Activated naive CD8-positive, alpha-beta T cell treated with anti-CD3 and anti-CD28 coated beads, Interleukin-2, amount 50 U/mL, for 16 hours (primary cell): ENCODE results near the gene NARF.
A peak's percentile ranks its signal among the peaks of the same experiment; 100 is the strongest.
"Not testable (repeated sequence)": the region's sequence is repeated elsewhere in the genome, so short reads cannot be mapped to it uniquely, and the experiment has no call there.

ENCODE experiments used
- DNase-seq: peaks from one replicate; pipeline ENCODE4 v3.0.0-alpha.2; 2020; ENCODE audit warnings: low read depth, low spot score

The NARF gene

DNA sequence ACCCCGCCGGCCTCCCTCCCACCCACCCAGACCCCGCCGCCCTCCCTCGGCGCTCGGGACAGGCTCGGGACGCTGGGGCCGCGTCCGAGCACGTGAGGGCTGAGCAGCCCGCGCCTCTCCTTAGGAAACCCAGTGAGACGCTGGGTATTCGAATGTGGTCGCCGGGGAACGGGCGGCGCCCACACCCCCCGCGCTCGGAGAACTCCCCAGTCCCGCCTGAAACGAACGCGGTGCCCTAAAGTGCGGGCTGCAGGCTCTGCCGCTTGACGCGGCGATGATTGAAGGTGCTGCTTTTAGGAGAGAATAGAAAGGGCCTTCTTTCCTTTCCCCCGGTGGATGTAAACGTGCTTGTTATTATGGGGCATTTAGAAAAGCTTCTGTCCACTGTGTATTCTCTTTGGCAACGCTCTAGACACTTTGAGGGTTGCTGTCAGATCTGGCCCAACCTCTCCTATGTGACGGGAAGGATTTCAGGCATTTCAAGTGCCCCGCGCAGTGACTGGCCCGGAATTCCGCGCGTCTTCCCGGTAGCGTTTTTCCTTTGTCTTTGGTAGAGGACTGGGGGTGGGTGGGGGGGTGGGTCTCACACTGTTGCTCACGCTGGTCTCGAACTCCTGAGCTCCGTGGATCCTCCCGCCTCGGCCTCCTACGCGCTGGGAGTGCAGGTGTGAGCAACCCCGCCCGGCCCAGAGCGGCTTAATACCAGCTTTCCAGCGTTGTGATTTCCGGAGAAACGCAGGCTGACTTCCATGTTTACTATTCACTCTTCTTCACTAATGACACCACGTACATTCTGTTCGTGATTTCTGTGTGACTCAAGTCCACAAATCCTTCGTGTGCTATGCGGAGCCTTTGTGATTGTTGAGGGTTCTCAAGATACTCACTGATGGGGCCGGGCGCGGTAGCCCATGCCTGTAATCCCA is 39.2 kb downstream of the NARF start:
- no peak for DNase-seq

DNA sequence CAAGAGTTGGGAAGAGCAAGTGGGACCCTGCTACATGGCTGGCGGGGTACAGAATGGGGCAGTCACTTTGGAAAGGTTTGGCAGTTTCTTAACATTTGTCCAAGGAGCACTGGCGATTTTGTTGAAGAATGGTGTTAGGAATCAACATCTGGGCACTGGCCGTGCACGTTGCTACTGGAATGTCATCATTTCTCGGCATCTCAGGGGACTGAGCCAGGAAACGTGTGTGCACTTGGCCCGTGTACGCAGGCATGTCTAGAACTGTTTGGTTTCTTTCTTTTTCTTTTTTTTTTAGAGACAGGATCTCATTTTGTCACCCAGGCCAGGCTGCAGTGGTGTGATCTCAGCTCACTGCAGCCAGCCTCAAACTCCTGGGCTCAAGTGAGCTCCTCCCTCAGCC is 43.7 kb downstream of the NARF start:
- no peak for DNase-seq

DNA sequence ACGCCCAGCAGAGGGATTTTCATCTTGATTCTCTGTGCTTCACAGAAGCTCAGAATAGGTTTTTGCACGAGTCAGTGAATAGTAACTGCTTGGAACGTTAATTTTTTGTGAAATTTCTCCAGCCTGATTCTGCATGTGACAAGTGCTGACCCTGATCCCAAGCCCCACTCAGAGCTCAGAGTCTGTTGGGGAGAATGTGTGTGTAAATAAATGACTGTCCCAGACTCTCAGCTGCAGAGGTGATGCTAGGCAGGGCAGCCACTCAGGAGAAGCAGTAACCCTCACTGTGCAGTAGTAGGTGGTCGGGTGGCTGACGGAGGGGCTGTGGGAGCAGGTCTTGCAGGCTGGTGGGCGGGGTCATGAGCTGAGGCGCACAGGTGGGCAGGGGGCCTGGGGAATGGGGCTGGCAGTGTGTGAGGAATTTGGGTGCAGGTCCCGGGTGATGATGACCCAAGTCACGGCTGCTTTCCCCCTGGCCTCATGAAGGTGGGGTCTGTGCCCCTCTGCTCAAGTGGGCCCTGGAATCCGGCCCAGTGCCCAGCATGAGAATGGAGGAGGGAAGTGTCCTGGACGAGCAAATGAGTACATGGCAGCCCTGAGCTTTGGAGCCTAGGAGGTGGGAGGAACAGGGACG is 44.7 kb downstream of the NARF start:
- no peak for DNase-seq

DNA sequence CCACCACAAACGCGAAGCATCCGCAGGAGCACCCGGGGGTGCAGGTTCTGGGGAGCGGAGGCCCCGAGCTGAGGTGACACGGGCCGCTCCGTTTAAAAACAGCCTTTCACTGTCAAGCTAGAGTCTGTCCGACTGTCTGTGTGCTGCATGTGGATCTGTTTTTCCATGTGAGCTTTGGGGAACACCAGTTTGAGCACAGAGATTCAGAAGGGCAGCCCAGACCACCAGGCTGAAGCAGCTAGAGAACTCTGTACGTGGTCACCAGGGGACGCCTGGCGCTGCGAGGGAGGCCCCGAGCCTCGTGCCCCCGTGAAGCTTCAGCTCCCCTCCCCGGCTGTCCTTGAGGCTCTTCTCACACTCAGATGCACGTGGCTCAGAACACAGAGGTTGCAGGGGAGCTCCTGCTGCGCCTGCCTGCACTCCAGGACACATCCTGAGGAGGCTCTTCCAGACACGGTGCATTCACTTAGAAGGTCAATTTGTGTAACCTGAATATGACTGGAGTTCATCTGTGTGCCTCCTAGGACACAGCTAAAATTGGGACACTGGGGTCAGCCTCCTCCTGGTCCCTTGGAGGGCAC is 45.3 kb downstream of the NARF start:
- DNase-seq = no peak

DNA sequence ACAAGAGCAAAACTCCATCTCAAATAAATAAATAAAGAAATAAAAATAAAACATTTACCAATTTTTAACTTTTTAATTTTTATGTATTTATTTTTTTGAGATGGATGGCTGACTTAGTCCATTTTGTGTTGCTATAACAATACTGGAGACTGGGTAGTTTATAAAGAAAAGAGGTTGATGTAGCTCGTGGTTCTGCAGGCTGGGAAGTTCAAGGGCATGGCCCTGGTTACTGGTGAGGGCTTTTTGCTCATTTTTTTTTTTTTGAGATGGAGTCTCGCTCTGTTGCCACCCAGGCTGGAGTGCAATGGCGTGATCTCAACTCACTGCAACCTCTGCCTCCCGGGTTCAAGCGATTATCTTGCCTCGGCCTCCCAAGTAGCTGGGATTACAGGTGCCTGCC is 46.8 kb downstream of the NARF start:
- no peak for DNase-seq

DNA sequence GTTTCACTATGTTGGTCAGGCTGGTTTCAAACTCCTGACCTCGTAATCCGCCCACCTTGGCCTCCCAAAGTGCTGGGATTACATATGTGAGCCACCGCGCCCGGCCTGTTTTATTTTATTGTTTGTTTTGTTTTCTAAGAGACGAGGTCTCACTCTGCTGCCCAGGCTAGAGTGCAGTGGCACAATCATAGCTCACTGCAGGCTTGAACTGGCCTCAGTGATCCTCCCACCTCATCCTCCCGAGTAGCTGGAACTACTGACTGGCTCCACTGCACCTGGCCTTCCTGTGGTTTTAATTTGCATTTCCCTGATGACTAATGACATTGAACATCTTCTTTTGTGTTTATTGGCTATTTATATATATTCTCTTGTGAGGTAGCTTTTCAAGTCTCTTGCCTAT is 47.9 kb downstream of the NARF start:
- not testable (repeated sequence) for DNase-seq

DNA sequence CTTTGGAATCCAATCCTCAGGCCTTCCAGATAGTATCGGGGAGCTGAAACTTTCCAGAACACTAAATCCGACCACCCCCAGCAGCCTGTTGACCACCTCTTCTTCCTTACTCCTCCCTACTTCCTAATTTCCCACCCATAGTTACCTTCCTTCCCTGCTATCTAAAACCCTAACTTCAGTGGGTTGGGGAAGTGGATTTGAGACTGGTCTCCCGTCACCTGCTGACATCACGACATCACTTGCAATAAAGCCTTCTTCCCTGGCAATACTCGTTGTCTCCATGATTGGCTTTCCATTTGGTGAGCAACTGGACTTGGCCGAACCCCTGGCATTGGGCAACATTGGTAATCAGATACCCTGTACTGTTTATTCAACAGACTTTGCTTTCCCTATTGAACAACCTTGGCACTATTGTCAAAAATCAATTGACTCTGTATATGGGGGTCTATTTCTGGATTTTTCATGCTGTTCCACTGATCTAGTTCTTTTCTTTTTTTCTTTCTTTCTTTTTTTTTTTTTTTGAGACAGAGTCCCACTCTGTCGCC is 49.2 kb downstream of the NARF start:
- DNase-seq = no peak

DNA sequence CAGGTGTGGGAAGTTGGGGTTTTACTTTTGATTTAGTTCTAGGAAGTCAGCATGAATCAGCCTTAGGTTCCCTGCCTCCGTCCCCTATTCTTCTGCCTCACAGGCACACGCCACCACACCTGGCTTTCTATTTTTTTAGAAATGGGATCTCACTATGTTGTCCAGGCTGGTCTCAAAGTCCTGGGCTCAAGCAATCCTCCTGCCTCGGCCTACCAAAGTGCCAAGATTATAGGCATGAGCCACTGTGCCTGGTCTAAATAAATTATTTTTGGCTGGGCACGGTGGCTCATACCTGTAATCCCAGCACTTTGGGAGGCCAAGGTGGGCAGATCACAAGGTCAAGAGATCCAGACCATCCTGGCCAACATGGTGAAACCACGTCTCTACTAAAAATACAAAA is 53.1 kb downstream of the NARF start:
- not testable (repeated sequence) for DNase-seq

DNA sequence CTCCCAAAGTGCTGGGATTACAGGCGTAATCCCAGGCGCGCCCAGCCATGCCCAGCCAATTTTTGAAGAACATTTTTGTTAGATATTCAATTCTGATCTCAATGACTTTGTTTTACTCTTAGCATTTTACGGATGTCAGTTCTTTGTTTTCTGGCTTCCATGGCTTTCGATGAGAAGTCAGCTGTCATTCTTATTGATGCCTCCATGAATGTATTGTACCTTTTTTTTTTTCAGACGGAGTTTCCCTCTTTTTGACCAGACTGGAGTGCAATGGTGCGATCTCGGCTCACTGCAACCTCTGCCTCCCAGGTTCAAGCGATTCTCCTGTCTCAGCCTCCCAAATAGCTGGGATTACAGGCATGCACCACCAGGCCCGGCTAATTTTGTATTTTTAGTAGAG is 55.3 kb downstream of the NARF start:
- DNase-seq = not testable (repeated sequence)

DNA sequence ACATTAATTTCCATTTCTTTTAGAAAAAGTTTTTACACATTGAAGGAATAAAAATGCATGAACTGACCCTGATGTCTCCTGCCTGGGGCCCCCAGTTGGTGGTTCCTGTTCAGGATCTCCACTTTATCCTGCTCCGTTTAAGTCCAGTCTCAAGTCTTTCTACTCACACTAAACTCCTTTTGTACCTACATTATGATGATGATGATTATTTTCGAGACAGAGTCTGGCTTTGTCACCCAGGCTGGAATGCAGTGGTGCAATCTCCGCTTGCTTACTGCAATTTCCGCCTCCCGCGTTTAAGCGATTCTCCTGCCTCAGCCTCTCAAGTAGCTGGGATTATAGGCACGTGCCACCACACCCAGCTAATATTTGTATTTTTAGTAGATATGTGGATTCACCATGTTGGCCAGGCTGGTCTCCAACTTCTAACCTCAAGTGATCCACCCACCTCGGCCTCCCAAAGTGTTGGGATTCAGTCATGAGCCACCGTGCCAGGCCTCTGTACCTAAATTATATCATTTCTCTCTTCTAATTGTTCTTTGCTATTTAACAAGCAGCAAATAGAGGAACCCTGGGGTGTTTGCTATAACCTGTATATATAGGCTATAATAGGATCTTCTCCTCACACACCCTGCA is 58.8 kb downstream of the NARF start:
- no peak for DNase-seq

DNA sequence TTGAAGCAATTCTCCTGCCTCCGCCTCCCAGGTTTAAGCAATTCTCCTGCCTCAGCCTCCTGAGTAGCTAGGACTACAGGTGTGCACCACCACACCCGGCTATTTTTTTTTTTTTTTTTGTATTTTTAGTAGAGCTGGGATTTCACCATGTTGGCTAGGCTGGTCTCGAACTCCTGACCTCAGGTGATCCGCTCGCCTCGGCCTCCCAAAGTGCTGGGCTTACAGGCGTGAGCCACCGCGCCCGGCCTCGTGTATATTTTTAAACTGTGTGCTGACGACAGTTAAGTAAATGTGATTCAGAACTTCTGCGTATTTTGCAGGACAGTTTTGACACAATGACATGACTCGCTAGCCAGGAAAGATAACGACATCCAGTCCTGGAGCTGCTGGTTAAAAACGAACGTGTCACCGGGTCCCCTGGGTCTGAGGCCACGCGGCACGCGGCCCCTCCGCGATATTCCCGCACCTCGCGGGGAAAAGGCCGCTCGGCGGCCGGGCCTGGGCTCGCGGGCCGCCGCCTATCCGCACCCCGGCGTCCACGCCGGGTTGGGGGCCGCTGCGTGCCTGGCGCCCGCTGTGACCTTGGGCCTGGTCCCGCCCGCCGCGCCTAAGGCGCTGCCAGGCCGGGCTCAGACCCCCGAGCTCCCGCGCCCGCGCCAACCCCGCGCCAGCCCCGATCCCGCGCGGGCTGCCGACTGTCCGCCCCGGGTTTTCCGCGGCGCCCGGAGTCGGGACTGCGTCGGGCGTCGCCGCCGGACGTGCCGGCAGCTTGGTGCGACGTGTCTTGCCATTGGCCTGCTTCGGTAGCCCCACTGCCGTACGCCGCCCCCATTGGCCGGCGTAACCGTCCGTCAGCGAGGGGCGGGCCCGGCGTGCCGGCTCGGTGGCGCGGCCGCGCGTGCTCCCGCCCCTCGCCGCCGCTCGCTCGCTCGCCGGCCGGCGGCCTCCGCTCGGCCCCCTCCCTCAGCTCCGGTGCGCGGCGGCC is 60.6 kb downstream of the NARF start, which contains the start of gene FOXK2:
Gene FOXK2, plus strand, starts transcription at position 907 of the 985 bp plus-strand sequence. CDS start 157 bp downstream, outside the sequence.
- DNase-seq = peak; percentile 83

DNA sequence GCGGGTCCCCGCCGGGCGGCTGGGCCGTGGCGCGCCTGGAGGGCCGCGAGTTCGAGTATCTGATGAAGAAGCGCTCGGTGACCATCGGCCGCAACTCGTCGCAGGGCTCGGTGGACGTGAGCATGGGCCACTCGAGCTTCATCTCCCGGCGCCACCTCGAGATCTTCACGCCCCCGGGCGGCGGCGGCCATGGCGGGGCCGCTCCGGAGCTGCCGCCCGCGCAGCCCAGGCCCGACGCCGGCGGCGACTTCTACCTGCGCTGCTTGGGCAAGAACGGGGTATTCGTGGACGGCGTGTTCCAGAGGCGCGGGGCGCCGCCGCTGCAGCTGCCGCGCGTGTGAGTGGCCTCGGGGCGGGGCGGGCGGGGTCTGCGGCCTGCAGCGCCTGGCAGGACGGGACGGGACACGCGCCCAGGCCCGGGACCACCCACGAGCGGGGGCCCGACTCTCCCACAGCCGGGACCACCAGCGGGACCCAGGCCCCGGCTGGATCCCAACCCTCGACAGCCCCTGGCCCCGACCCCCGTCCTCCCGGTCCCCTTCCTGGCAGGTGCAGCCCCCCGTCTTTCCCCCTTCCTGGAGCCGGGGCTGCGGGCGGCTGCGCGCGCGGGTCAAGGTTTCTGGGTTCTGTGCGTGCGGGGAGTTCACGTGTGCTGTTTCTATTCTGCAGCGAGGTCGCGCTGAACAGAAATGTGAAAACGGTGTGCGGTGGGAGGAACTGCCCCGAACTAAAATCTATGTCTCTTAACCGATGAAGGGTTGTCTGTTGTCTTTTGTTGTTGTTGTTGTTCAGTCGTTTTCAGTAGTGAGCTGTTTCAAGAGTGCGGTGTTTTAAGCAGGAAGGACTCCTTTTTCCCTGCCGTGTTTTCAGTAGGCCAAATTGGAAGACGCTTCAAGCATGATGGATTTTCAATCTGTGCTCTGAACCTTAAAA is 61.7 kb downstream of the NARF start:
- DNase-seq = no peak

DNA sequence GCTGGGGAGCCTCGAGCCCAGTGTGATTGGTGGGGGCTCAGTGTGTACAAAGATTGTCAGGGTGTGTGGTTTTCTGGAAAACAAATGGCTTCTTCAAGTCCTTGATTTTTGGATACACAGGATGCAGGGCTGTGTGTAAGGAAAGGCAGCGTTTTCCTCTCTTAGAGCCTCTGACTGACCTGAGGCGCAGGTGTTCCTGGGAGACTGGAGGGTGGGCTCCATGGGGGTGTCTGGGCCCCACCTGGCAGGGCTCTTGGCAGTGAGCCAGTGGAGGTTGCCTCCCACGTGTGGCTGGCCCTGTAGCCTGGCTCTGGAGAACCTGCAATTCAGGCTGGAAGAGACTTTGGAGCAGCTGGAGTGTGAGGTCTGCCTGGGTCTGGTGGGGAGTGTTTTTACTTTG is 66.0 kb downstream of the NARF start:
- no peak for DNase-seq

DNA sequence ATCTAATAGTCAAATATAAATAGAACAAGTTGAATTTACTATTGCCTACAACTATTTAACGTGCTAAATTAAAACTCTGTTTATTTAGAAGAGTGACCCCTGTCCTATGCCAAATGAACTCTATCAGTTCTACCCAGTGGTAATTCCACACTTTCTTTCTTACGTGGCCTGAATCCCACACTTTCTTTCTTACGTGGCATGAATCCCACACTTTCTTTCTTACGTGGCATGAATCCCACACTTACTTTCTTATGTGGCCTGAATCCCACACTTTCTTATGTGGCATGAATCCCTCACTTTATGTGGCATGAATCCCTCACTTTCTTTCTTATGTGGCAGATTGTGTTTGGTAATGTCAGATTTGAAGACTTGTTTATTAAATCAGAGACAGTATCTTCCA is 67.2 kb downstream of the NARF start:
- DNase-seq = no peak

DNA sequence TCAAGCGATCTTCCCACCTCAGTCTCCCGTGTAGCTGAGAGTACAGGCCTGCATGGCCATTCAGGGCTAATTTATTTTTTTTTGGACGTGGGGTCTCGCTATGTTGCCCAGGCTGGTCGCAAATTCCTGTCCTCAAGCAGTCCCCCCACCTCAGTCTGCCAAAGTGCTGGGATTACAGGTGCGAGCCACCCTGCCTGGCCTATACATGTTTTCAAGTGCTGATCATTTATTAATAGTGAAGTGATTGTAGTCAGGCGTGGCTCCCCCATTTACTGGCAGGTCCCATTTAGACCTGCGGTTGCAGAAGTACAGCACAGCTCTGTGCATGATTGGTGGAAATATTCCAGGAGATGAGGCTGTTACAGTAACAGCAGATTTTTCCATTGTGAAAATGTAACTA is 69.4 kb downstream of the NARF start:
- no peak for DNase-seq

DNA sequence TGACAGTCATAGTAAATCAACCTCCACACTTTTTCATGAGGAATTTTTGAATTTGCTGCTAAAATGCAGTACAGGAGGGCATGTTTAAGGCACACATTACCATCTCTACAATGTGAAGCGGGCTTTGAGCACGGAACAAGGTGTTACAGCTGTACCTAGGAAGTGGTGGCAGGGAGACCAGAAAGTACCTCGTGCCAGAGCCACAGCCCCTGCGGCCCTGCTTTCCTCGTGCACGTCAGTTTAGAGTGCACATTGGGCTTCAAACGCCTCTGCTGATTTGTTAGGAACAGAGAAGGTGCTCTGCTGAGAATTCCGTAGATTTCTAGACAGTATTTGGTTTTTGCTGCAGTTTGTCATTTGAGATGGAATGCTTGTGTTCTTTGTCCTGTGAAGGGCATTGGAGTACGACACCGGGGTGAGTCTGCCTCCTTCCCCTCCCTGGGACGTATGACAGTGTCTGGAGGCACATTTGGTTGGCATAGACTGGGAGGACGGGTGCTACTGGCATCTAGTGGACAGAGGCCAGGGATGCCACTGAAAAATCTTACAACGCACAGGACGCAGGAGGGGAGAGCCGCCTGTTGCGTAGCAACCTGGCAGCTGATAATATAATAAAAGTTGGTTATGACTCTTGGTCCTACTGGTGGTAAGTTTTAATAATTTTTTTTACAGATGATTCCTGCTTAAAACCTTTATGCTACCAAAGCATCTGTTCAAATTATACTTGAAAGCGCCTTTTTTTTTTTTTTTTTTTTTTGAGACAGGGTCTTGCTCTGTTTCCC is 70.1 kb downstream of the NARF start:
- DNase-seq = no peak

DNA sequence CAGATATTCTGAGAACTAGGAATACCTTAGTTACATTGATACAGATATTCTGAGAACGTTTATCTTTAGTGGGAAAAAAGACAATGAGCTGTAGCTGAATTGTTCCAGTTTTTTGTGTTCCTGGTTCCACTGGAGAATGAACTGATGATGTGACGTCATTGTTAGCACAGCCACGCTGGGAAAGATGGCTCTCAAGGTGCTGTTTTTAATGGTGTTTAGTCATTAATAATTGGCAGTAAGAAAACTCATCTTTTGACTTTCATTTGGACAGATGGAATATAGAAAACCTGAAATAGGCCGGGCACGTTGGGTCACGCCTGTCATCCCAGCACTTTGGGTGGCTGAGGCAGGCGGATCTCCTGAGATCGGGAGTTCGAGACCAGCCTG is 71.4 kb downstream of the NARF start:
- no peak for DNase-seq

DNA sequence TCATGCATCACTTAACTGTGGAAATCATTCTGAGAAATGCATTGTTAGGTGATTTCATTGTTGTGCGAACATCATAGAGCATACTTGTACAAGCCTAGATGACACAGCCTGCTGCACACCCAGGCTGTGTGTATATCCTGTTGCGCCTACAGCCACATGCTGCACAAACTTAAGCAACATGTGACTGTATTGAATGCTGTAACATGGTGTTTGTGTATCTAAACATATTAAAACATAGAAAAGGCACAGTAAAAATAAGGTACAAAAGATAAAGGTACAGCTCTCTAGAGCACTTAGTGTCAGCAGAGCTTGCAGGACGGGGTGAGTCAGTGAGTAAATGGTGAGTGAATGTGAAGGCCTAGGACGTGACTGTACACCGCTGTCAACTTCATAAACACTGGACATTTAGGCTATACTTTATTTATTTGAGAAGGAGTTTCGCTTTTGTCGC is 72.9 kb downstream of the NARF start:
- DNase-seq = no peak

DNA sequence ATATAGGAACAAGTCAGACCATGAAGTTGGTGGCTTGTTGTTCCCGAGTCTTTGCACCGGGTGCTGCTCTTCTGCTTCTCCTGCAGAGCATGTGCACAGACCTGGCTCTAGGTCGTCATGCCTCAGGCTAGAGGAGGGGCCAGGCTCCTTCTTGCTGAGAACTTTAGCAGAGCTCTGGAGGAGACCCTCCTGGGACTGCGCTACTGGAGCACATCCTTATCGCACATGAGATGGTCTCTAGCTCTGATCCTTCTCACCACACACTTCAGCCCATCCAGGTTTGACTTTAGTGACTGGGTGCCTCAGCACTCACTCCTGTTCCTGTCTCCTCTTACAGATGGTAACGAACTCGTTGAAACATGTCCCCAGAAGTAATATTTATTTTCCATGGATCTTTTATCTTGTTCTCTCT is 75.9 kb downstream of the NARF start:
- DNase-seq = no peak
